ENCODE data around the gene LIMS2.

LIMS2 gene

DNA sequence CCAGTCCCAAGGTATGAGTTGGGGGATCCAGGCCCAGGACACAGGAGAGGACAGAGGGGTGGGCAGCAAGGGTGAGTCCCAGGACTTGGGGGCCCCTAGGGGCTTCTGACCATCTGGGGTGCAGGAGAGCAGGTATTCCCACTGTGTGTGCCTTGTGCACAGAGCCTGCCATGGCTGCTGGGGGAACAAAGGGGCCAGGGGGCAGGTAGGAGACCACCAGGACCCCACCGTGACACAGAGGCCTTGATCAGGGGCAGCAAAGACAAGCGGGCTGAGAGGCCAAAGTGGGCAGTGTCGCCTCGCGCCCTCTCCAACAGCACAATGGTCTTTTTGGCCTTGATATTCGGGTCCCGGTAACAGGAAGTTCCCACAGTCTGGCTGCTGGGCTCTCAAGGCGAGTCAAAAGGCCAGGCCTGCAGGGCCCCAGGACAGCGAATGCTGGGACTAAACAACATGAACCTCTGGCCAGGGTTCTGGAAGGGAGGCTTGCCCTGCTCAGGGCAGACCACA, 41.7 kb downstream of the LIMS2 start:
- H2AFZ ChIP-seq (ENCODE audit: low read length), result no peak overlapping the region
- TF ChIP-seq, protein P1, sequence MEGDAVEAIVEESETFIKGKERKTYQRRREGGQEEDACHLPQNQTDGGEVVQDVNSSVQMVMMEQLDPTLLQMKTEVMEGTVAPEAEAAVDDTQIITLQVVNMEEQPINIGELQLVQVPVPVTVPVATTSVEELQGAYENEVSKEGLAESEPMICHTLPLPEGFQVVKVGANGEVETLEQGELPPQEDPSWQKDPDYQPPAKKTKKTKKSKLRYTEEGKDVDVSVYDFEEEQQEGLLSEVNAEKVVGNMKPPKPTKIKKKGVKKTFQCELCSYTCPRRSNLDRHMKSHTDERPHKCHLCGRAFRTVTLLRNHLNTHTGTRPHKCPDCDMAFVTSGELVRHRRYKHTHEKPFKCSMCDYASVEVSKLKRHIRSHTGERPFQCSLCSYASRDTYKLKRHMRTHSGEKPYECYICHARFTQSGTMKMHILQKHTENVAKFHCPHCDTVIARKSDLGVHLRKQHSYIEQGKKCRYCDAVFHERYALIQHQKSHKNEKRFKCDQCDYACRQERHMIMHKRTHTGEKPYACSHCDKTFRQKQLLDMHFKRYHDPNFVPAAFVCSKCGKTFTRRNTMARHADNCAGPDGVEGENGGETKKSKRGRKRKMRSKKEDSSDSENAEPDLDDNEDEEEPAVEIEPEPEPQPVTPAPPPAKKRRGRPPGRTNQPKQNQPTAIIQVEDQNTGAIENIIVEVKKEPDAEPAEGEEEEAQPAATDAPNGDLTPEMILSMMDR (conservative IDR thresholded peaks at IDR 0.05; ENCODE audit: low read length), result no peak
- no peak for TF ChIP-seq EZH2phosphoT487 (IDR thresholded peaks at IDR 0.05; ENCODE audit: borderline replicate concordance)
- no peaks in the 10 kb centered on the region; the same call in 1 of the 2 replicates for H3K79me2 ChIP-seq (ENCODE audit: insufficient read depth, low read length)
- no peaks in the 10 kb centered on the region for H3K9me2 ChIP-seq (replicated peaks; ENCODE audit: low read depth, low read length)
- peaks cover 57% of the 10 kb centered on the region for H3K4me1 ChIP-seq (ENCODE audit: insufficient read depth, low read length, poor library complexity, severe bottlenecking)
- peak overlapping the region; percentile 47 for H3K9ac ChIP-seq (ENCODE audit: low read depth, low read length, poor library complexity, severe bottlenecking)
- no peaks in the 10 kb centered on the region for H3K27me3 ChIP-seq (ENCODE audit: insufficient read depth, low read length, poor library complexity, severe bottlenecking)
- no peaks in the 10 kb centered on the region for H3K36me3 ChIP-seq (ENCODE audit: insufficient read depth, low read length)
- H3K4me2 ChIP-seq (ENCODE audit: low read depth, low read length, poor library complexity, severe bottlenecking), result no peak overlapping the region
- no peak overlapping the region for H3K4me3 ChIP-seq (ENCODE audit: low read length, poor library complexity, severe bottlenecking)
- H3K9me3 ChIP-seq (ENCODE audit: insufficient read depth, low read depth, low read length), result no peaks in the 10 kb centered on the region
- H3F3A ChIP-seq (ENCODE audit: low read depth), result no peaks in the 10 kb centered on the region
- no peaks in the 10 kb centered on the region for H4K20me1 ChIP-seq (ENCODE audit: insufficient read depth, low read length, poor library complexity, severe bottlenecking)

DNA sequence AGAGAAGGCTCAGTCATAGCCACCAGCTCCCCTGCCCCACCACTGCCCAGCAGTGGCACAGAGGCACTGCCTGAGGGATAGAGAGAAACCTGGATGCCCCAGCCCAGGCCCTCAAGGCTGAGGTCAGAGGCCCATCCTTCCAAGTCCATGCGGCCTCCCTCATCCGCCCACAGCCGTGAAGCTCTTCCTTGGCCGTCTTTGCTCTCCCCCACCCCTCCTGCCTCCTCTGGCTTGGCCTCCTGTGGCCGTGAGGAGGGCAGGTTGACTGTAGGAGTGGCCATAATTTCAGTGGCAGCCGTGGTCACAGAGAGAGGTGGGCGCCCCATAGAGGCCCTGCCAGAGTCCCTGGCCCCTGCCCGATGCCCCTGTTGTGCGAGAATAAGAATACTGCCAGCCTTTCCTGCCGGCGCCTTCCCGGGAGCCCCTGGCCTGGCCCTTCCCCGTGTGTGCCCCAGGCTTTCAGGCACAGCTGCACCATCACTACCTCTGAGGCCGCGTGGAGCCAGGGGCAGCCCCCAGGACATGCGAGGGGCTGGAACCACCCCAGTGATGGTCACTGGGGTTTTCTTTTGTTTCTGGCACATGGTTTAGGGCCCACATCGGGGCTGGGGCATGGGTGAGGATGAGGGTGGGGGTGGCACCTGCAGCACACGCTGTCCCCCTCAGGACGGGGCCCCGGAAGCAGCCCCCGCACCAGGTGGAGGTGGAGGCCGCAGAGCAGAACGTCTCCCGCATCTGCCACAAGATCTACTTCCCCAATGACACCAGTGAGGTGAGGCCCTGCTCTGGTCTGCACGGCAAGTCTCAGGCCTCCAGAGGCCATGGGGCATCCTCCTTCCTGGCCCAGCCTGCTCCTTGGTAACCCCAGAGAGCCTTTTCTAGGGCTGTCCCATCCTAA, 42.5 kb downstream of the LIMS2 start:
- H3K9ac ChIP-seq (ENCODE audit: low read depth, low read length, poor library complexity, severe bottlenecking), result peak overlapping the region; percentile 47
- no peaks in the 10 kb centered on the region for H3K9me3 ChIP-seq (ENCODE audit: insufficient read depth, low read depth, low read length)
- no peak overlapping the region for H3K4me3 ChIP-seq (ENCODE audit: low read length, poor library complexity, severe bottlenecking)
- no peak for TF ChIP-seq EZH2phosphoT487 (IDR thresholded peaks at IDR 0.05; ENCODE audit: borderline replicate concordance)
- TF ChIP-seq, protein P1 (conservative IDR thresholded peaks at IDR 0.05; ENCODE audit: low read length), result no peak
- no peaks in the 10 kb centered on the region for H3K9me2 ChIP-seq (replicated peaks; ENCODE audit: low read depth, low read length)
- peaks cover 49% of the 10 kb centered on the region for H3K4me1 ChIP-seq (ENCODE audit: insufficient read depth, low read length, poor library complexity, severe bottlenecking)
- H3F3A ChIP-seq (ENCODE audit: low read depth), result no peaks in the 10 kb centered on the region
- no peaks in the 10 kb centered on the region for H3K36me3 ChIP-seq (ENCODE audit: insufficient read depth, low read length)
- H4K20me1 ChIP-seq (ENCODE audit: insufficient read depth, low read length, poor library complexity, severe bottlenecking), result no peaks in the 10 kb centered on the region
- H2AFZ ChIP-seq (ENCODE audit: low read length), result no peak overlapping the region
- no peaks in the 10 kb centered on the region; the same call in 1 of the 2 replicates for H3K79me2 ChIP-seq (ENCODE audit: insufficient read depth, low read length)
- H3K27me3 ChIP-seq (ENCODE audit: insufficient read depth, low read length, poor library complexity, severe bottlenecking), result no peaks in the 10 kb centered on the region
- H3K4me2 ChIP-seq (ENCODE audit: low read depth, low read length, poor library complexity, severe bottlenecking), result no peak overlapping the region

DNA sequence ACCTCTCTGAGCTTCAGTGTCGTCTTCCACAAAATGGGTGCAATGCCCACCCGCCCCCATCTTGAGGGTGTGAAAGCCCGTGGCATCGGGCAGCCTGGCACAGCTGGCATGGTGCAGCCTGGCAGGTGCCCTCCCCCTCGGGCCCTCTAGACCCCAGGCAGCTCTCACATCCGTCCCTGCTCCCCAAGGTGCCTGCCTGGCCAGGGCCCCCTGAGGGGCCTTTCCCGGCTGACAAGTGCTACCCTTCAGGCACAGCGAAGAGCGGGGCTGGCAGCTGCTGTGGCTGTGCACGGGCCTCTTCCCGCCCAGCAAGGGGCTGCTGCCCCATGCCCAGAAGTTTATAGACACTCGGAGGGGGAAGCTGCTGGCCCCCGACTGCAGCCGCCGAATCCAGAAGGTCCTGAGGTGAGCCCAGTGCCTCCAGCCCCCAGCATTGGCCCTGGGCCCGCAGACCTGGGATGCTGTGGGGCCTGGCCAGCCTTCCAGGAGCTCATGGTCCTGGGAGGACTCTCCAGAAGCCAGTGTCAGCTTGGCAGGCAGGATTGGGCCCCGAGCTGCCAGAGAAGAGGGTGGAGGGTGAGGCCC, 43.2 kb downstream of the LIMS2 start:
- Histone ChIP-seq H3F3A (ENCODE audit: low read depth) (no peaks in the 10 kb centered on the region), H4K20me1 (ENCODE audit: insufficient read depth, low read length, poor library complexity, severe bottlenecking) (no peaks in the 10 kb centered on the region), H3K79me2 (ENCODE audit: insufficient read depth, low read length) (no peaks in the 10 kb centered on the region; the same call in 1 of the 2 replicates), H3K4me3 (ENCODE audit: low read length, poor library complexity, severe bottlenecking) (no peak overlapping the region), H3K4me1 (ENCODE audit: insufficient read depth, low read length, poor library complexity, severe bottlenecking) (peaks cover 42% of the 10 kb centered on the region), H3K9me2 (replicated peaks; ENCODE audit: low read depth, low read length) (no peaks in the 10 kb centered on the region), H3K27me3 (ENCODE audit: insufficient read depth, low read length, poor library complexity, severe bottlenecking) (no peaks in the 10 kb centered on the region), H3K9ac (ENCODE audit: low read depth, low read length, poor library complexity, severe bottlenecking) (no peak overlapping the region), H3K4me2 (ENCODE audit: low read depth, low read length, poor library complexity, severe bottlenecking) (no peak overlapping the region), H2AFZ (ENCODE audit: low read length) (no peak overlapping the region), H3K36me3 (ENCODE audit: insufficient read depth, low read length) (no peaks in the 10 kb centered on the region), H3K9me3 (ENCODE audit: insufficient read depth, low read depth, low read length) (no peaks in the 10 kb centered on the region)
- TF ChIP-seq, protein P1 (conservative IDR thresholded peaks at IDR 0.05; ENCODE audit: low read length), result no peak
- TF ChIP-seq EZH2phosphoT487 (IDR thresholded peaks at IDR 0.05; ENCODE audit: borderline replicate concordance), result no peak

Data from Loucy (cell line).